HG03025 (cell line): Measurements from ENCODE around the gene ITPKB.
"Not testable (repeated sequence)": the region's sequence is repeated elsewhere in the genome, so short reads cannot be mapped to it uniquely, and the experiment has no call there.

ENCODE experiments used
- ATAC-seq: cut with Tn5 transposase; IDR thresholded peaks from one replicate; pipeline ENCODE4 v1.9.1; 2021; ENCODE audit warnings: mild to moderate bottlenecking, moderate library complexity; ENCODE audit not compliant: unreplicated experiment, low FRiP score

ITPKB gene

GRCh38 chr1:226643177-226643576, 95.9 kb downstream of the ITPKB start:
- ATAC-seq = peak; percentile 41

DNA sequence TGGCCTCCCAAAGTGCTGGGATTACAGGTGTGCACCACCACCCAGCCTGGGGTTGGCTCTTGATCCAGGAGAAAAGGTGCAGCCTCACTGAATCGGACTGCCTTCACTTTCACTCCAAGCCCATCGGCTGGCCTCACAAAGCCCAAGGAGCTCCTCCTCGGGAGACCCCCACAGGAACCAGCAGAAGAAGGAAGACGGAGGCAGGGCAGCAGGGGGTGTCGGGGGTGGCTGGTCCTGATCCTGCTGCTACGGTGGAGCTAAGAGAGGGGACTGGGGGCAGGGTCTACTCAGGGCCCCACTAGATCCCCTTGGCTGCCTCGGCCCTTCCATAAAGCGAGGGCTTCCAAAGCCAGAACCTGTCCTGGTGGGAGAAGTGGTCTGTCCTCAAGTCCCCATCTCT, 96.7 kb downstream of the ITPKB start:
- ATAC-seq = no peak

DNA sequence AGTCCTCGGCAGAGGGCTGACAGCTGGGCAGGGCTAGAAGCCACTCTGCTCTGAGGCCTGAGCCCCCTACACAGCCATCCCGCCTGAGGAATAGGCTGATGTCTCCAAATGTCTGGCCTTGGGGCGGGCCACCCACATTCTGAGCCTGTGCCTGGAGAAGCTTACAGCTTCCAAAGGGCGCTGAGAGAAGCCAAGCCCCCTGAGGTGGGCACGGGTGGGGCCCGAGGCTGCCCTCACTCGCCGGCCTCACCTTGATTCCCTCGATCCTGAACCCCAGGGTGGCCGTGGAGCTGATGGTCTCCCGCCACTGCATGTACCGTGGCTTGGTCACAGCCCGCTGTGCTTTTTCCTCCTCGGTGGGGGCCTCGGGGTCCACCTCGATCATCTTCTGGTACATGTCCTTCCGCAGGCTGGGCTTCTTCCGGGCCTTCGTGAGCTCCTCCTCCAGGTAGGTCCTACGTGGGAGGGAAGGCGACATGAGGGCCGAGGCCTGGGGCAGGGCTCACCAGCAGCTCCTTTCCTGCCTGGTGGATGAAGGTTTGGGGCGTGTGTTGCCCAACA, 97.3 kb downstream of the ITPKB start:
- ATAC-seq = no peak

- no peak for ATAC-seq
Measured at GRCh38 chr1:226640321-226641136, 98.6 kb downstream of the ITPKB start.

DNA sequence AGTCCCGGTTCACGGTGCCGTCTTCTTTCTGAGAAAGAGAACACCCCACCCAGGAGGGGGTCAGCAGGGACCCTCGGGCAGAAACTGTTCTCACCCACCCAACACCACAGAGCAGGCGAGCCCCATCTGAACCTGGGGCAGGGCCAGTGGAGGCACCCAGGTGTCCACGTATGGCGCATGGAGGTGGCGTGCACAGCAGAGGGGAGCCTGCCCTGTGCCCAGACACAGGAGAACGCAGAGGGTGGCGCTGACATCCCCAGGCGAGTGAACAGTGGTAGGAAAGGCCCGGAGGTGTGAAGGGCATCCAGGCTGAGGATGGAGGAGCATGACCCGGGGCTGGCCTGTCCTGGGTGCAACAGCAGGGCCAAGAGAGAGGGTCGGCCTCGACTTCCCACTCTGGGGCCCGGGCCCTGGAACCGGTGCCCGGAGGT, 99.4 kb downstream of the ITPKB start:
- no peak for ATAC-seq

GRCh38 chr1:226639206-226639605, 99.9 kb downstream of the ITPKB start:
- ATAC-seq = not testable (repeated sequence)

DNA sequence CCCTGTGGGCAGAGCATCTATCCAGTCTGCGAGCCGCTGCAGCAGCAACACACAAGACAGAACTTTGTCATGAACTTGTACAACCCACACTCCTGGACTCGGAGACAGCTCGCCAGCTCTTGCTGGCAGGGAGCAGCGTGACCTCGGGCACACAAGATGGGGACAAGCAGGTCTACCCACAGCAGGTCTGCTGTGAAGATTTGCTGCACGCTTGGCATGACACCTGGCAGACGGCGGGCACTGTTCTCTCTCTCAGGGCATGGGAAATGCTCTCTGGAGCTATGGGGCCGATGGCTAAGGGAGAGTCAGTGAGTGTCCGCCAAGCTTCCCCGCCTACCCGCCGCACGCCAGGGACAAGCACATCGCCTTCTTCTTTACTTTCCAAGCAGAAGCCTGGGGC, 100.5 kb downstream of the ITPKB start:
- ATAC-seq = no peak

DNA sequence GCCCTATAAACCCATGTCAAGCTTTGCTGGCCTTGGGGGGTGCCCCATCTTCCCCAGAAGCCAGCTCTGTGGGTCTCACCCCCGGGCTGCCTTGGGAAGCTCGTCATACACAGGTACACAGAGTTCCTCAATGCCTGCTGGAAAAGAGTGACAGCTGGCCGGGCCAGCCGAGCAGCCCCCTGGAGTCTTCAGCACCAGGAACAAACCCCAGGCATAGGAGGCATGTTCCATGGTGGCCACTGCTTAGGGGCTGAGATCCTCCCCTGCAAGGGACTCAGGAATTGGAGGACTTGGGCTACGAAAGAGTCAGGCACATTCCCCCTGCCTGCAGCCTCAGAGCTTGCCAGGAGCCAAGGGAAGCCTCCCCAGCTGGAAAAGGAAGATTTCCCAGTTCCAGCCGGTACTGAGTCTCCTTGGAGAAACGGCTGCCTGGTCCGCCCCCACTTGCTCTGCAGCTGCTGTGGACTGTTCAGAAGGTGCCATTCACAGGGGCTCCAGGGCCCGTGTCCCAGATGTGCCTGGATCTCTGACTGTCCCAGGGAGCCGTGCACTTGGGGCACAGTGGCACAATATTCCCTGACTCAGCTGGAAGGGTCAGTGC, 101.0 kb downstream of the ITPKB start:
- no peak for ATAC-seq

DNA sequence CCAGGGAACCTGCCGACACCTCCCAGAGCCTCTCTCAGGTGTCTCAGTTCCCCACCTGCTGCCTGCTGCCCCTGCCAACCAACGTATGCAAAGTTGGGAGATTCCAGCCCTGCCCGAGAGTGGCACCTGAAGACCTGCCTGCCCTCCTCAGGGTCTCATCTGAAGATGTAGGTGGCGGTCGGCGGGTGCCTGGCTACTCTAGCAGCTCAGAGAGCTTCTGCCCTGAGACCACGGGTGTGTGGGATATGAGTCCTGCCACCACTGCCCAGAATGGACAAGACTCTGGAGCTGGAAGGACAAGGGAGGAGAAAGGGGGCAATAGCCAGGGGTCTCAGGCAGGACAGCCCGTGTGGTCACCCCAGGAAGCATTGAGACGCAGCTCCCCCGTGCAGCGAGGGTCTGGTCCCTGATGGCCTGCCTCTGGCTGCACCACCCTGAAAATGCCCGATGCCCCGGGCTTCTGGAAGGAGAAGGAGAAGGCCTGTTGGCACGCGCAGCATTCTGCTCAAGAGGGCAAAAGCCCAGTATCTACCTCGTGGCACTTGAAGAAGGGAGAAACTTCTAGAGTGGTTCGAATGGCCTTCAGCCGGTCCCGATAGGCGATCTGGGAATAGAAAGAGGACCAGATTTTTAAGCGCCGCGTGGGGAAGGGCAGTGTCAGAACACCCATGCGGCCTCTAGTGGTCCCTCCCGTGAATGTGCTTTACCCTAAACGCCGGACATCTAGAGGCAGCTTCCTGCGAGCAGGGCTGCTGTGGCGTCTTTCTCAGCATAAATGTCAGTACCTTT, 101.7 kb downstream of the ITPKB start:
- ATAC-seq = no peak

DNA sequence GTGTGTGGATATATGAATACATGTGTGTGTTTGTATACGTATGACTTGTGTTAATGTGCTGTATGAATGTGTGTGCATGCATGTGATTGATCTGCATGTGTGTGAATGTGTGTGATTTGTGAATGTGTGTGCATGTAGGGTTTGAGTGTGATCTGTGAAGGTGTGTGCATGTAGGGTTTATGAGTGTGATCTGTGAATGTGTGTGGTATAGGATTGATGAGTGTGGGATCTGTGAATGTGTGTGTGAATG, 102.3 kb downstream of the ITPKB start:
- no peak for ATAC-seq

GRCh38 chr1:226635456-226635941, 103.6 kb downstream of the ITPKB start:
- ATAC-seq = no peak

DNA sequence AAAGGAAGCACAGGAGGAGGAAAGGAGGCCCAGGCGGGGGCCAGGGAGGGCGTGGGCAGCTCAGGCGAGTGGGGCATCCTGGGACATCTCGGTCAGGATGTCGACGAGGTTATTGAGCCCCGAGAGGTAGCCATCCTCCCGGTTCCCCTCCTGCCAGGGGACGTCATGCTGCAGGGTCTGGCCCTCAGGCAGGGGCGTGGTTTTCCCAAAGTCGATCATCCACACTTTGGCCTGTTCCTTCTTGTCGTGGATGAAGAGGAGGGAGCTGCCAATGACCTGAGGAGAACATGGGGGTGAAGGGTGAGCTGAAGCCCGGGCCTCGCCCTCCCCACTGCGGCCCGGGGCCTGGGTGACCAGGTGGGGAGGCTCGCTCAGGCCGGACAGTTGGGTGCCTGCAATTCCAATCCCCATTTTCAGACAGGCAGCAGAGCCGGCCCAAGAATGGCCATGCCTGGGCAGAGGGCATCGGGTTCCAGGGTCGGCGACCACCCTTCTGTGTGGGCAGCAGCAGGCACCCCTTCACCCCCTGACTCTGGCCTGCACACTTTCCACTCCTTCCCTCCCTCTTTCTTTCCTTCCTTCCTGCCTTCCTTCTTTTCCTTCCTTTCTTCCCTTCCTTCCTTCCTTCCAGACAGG, 104.4 kb downstream of the ITPKB start:
- no peak for ATAC-seq

DNA sequence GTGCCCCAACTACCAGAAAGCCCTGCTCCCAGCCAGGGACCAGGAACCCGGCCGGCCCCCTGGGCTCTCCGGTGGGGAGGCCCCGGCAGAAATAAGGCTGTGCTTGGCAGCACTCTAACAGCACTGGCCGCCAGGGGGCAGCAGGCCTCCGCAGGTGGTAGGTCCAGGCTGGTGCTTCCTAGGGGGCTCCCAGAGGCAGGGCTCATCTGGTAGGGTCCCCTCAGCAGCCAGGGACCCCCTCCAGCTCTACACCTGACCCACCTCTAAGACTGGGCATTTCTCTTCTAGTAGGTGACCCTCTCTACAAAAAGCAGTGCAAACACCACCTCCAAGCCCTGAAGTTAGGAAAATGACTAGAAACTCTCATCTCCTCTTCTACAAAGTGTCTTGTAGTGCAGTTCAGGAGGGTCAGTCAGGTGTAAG, 104.9 kb downstream of the ITPKB start:
- no peak for ATAC-seq

DNA sequence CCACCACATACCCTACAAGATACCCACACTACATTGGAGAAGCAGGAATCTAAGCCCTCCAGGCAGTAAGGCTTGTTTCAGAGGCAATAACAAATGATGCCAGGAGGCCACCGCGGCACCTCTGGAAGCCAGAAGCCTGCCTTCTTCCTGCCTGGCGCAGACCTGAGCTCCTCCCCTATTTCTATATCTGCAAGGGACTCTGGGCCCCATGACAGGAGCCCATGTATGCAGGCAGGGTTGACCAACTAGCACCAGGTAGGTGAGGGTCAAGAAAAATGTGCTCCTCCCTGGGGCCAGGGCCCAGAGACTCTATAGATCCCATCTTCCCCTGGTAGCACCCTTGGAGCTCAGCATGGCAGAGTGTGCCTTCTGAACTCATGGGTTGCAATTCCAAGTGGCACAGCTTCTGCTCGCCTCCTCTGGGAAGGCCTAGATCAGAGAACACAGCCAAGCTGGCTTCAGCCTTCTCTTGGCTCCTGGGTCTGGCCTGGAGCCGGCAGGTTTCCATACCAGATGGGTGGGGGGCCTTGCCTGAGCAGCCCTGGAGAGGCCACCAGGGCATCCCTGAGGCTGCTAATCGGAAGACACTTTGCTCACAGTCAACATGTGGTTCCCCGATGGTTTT, 105.4 kb downstream of the ITPKB start:
- no peak for ATAC-seq

GRCh38 chr1:226632922-226633351, 106.1 kb downstream of the ITPKB start:
- no peak for ATAC-seq

DNA sequence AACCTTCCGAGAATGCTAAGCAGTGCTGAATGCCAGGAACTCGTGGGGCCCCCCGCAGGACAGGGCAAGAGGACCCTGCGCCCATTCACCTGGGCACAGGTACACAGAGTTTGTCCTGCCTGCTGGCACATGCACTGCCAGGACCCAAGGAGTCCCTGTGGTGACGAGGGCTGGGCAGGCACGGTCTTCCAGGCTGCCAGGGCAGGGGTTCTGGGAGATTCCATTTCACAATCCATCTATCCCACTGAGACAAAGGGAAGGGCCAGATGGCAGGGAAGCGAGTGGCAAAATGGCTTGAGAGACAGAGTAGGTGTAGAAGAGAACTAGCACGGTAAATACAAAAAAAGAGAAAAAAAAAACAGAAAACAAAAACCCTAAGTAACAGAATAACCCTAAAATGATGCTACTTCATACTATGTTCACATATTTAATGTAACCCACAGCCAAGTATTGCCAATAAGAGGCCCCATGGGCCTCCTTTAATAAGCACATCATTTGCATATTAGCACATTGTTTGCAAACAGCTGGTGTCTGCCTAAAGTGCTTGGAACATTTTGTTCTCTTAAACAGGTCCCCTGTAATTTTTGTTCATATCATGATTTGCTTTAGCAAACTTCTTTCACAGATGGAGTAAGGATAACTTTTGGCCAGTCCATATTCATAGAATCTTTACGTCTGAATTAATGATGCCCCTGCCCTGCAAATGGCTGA, 106.8 kb downstream of the ITPKB start:
- ATAC-seq = no peak

DNA sequence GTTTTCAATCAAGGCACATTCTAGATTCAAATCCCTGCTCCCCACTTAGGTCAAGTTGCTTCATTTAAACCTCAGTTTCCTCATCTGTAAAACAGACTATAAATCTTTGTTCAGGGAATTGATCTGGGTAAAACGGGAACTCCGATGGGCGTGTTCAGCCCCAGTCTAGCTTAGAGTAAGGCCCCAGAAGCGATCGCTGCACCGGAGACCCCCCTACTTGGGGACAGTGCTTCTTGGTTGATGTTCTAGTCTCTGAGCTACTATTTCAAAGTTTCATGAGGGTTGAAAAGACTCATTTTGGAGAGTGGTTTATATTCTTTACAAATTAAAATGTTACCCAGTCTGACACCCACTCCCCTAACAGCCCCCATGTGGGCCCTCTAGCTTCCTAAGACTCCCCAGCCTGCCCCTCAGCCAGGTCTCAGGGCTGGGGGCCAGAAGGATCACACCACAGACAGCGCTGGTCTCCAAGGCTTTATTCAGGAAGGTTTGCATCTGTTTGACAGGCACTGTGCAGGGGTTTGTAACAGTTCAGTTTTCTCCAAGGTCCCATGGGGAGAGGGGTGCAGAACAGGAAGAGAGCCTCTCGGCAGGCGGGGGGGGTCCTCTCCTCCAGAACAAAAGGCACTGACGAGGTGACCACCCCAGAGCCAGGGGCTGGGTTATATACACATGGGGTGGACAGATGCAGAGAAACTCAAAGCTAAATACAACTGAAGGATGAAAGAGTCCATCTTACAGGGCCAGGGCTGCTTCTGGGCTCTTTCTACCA, 107.7 kb downstream of the ITPKB start:
- ATAC-seq = no peak

DNA sequence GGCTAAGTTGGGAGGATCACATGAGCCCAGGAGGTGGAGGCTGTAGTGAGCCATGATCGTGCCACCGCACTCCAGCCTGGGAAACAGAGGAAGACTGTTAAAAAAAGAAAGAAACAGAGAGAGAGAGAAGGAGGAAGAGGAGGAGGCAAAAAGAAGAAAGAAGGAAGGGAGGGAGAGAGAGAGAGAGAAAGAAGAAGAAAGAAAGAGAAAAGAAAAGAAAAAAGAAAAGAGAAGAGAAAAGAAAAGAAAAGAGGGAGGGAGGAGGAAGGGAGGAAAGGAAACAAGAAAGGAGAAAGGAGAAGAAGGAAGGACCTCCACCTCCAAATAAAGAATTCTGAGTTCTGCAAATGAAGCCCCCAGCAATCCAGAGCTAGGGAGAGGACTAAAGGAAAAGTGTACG, 108.5 kb downstream of the ITPKB start:
- ATAC-seq = no peak
